GM23338 (cell line): ENCODE results near the gene MEFV. TPM values are rescaled to one million over a fixed set of nuclear protein-coding genes. Genes with fewer than 3 reads are reported as not detected.

Experiments
- ATAC-seq: fragments of 200-7000 bp; cut with Tn5 transposase; 3 replicates; pipeline ENCODE4 v1.9.1; 2020
- DNase-seq: peaks from one replicate; pipeline ENCODE4 v3.0.0-alpha.2; 2015; ENCODE audit warnings: low spot score
- H2AFZ ChIP-seq: fragments of 200-600 bp; sonication (generic); 2 replicates; pipeline ENCODE4 v1.8.0; 2016; ENCODE audit warnings: antibody characterized with exemption, mild to moderate bottlenecking, moderate library complexity
- H3F3A ChIP-seq: fragments of 200-600 bp; sonication (generic); replicated peaks from 2 replicates; pipeline ENCODE4 v1.8.0; 2017; ENCODE audit warnings: antibody characterized with exemption, mixed run types, low read depth
- H3K27ac ChIP-seq: fragments of 200-600 bp; sonication (generic); 2 replicates; pipeline ENCODE4 v1.6.1; 2016; ENCODE audit warnings: low read depth
- H3K27me3 ChIP-seq: fragments of 200-600 bp; sonication (generic); 2 replicates; pipeline ENCODE4 v1.8.0; 2016; ENCODE audit warnings: mild to moderate bottlenecking, mixed run types, moderate library complexity; ENCODE audit not compliant: insufficient read depth
- H3K36me3 ChIP-seq: fragments of 200-600 bp; sonication (generic); 2 replicates; pipeline ENCODE4 v1.8.0; 2016; ENCODE audit warnings: mild to moderate bottlenecking; ENCODE audit not compliant: insufficient read depth
- H3K4me1 ChIP-seq: fragments of 200-600 bp; sonication (generic); 2 replicates; pipeline ENCODE4 v1.8.0; 2016; ENCODE audit warnings: mild to moderate bottlenecking, moderate library complexity; ENCODE audit not compliant: insufficient read depth
- H3K4me2 ChIP-seq: fragments of 200-600 bp; sonication (generic); 2 replicates; pipeline ENCODE4 v1.7.1; 2017; ENCODE audit warnings: mixed run types
- H3K4me3 ChIP-seq: fragments of 200-600 bp; sonication (generic); 2 replicates; pipeline ENCODE4 v1.6.1; 2016; ENCODE audit warnings: mixed run types
- H3K79me2 ChIP-seq: fragments of 200-600 bp; sonication (generic); replicated peaks from 2 replicates; pipeline ENCODE4 v1.8.0; 2017; ENCODE audit warnings: mild to moderate bottlenecking; ENCODE audit not compliant: insufficient read depth
- H3K9me2 ChIP-seq: fragments of 200-600 bp; sonication (generic); 2 replicates; pipeline ENCODE4 v1.8.0; 2017; ENCODE audit not compliant: insufficient read depth
- H4K20me1 ChIP-seq: fragments of 200-600 bp; sonication (generic); replicated peaks from 2 replicates; pipeline ENCODE4 v1.8.0; 2017; ENCODE audit warnings: mild to moderate bottlenecking; ENCODE audit not compliant: insufficient read depth
- H3K27ac Mint-ChIP-seq: 2 replicates; pipeline ENCODE4 v1.8.0; 2020; ENCODE audit warnings: inconsistent platforms, mild to moderate bottlenecking, moderate library complexity, mixed read lengths
- H3K27me3 Mint-ChIP-seq: 3 replicates; pipeline ENCODE4 v1.8.0; 2022; ENCODE audit warnings: low read depth, mild to moderate bottlenecking, moderate library complexity, mixed read lengths, inconsistent platforms; ENCODE audit not compliant: insufficient read depth, poor library complexity
- H3K36me3 Mint-ChIP-seq: 3 replicates; pipeline ENCODE4 v1.8.0; 2021; ENCODE audit warnings: low read depth, mild to moderate bottlenecking, inconsistent platforms, moderate library complexity, mixed read lengths
- H3K4me1 Mint-ChIP-seq: 3 replicates; pipeline ENCODE4 v1.8.0; 2020; ENCODE audit warnings: mild to moderate bottlenecking, inconsistent platforms, mixed read lengths
- H3K4me3 Mint-ChIP-seq: 3 replicates; pipeline ENCODE4 v1.8.0; 2021; ENCODE audit warnings: moderate library complexity, mild to moderate bottlenecking, inconsistent platforms, mixed read lengths
- H3K9me3 Mint-ChIP-seq: 3 replicates; pipeline ENCODE4 v1.8.0; 2020; ENCODE audit warnings: moderate library complexity, mild to moderate bottlenecking, inconsistent platforms, mixed read lengths
- EZH2 ChIP-seq: fragments of 200-600 bp; sonication (generic); IDR thresholded peaks from one replicate; pipeline ENCODE4 v1.8.0; 2017; ENCODE audit warnings: antibody characterized with exemption, mild to moderate bottlenecking, low read depth; ENCODE audit not compliant: unreplicated experiment
- EZH2phosphoT487 ChIP-seq: fragments of 200-600 bp; sonication (generic); IDR thresholded peaks from one replicate; pipeline ENCODE4 v1.8.1; 2018; ENCODE audit warnings: antibody characterized with exemption; ENCODE audit not compliant: unreplicated experiment
- NANOG ChIP-seq: IDR thresholded peaks from 2 replicates; pipeline ENCODE4 v1.6.1; 2016; ENCODE audit warnings: antibody characterized with exemption, borderline replicate concordance
- POLR2AphosphoS5 ChIP-seq: IDR thresholded peaks from 2 replicates; pipeline ENCODE4 v1.6.1; 2016; ENCODE audit warnings: antibody characterized with exemption, low read depth
- REST ChIP-seq: IDR thresholded peaks from one replicate; pipeline ENCODE4 v1.6.1; 2018; ENCODE audit warnings: antibody characterized with exemption; ENCODE audit not compliant: unreplicated experiment
- STAT1 ChIP-seq: IDR thresholded peaks from one replicate; pipeline ENCODE4 v1.6.1; 2016; ENCODE audit warnings: antibody characterized with exemption; ENCODE audit not compliant: unreplicated experiment
- ZNF114 ChIP-seq: fragments of 250-450 bp; sonication (Bioruptor Pico); IDR thresholded peaks from 2 replicates; pipeline ENCODE4 v1.5.0; 2020; ENCODE audit warnings: mild to moderate bottlenecking, moderate library complexity
- ZNF331 ChIP-seq: fragments of 250-450 bp; sonication (Bioruptor Pico); IDR thresholded peaks from 2 replicates; pipeline ENCODE4 v1.5.0; 2020; ENCODE audit warnings: low read depth, mild to moderate bottlenecking, moderate library complexity
- ZNF462 ChIP-seq: fragments of 250-450 bp; sonication (Bioruptor Pico); IDR thresholded peaks from 2 replicates; pipeline ENCODE4 v1.5.0; 2020; ENCODE audit warnings: mild to moderate bottlenecking, moderate library complexity
- polyA plus RNA-seq: library from polyadenylated mRNA; unstranded; fragments of >200 nt; fragmentation: Nextera tagmentation; extraction: Ambion mirVana; gene quantifications from 2 replicates; pipeline ENCODE4 v1.2.1, GENCODE V29; 2016
- total RNA-seq: library from RNA; depleted of rRNA; stranded (reverse); fragments of >200 nt; shearing (Covaris generic); gene quantifications from 2 replicates; pipeline ENCODE4 v1.2.3, GENCODE V29; 2014

MEFV gene
- total and polyA plus RNA-seq, 2 experiments from 2014 or later = 0.07 TPM; not detected in 1

- no peak for TF ChIP-seq ZNF462
Observed at GRCh38 chr16:3281222-3281820, 24.9 kb upstream of the MEFV start (continued).

GRCh38 chr16:3276679-3277078 is 20.2 kb upstream of the MEFV start:
- no peak overlapping the region for H3K4me3 Mint-ChIP-seq
- Histone ChIP-seq H3K27me3 (0 out of 2 replicates have a peak, but pooled peaks cover 16% of the 10 kb centered on the region), H4K20me1 (no peaks in the 10 kb centered on the region), H3K27ac (no peak overlapping the region), H3F3A (no peaks in the 10 kb centered on the region), H3K36me3 (no peaks in the 10 kb centered on the region), H3K4me3 (no peak overlapping the region), H3K4me1 (peaks cover 2% of the 10 kb centered on the region; the same call in 1 of the 2 replicates), H2AFZ (no peak overlapping the region), H3K9me2 (peaks cover 4% of the 10 kb centered on the region; the same call in 1 of the 2 replicates), H3K79me2 (no peaks in the 10 kb centered on the region), H3K4me2 (no peak overlapping the region)
- H3K27me3 Mint-ChIP-seq = peaks cover 5% of the 10 kb centered on the region
- ATAC-seq (no peak), DNase-seq (no peak)
- no peaks in the 10 kb centered on the region; the same call in 2 of the 3 replicates for H3K4me1 Mint-ChIP-seq
- no peaks in the 10 kb centered on the region for H3K36me3 Mint-ChIP-seq
- no peak overlapping the region for H3K27ac Mint-ChIP-seq
- H3K9me3 Mint-ChIP-seq = peaks cover 18% of the 10 kb centered on the region
- TF ChIP-seq EZH2phosphoT487 = no peak
- no peak for TF ChIP-seq NANOG
- no peak for TF ChIP-seq POLR2AphosphoS5

GRCh38 chr16:3274947-3275346 is 18.5 kb upstream of the MEFV start:
- peaks cover 28% of the 10 kb centered on the region for H3K9me3 Mint-ChIP-seq
- no peaks in the 10 kb centered on the region for H3K79me2 ChIP-seq
- no peaks in the 10 kb centered on the region for H3K4me1 ChIP-seq
- 0 out of 2 replicates have a peak, but pooled peaks cover 12% of the 10 kb centered on the region for H3K27me3 ChIP-seq
- H3K9me2 ChIP-seq = peaks cover 4% of the 10 kb centered on the region; the same call in 1 of the 2 replicates
- H3K4me3 ChIP-seq = no peak overlapping the region
- no peak overlapping the region for H3K4me3 Mint-ChIP-seq
- H3K36me3 ChIP-seq = no peaks in the 10 kb centered on the region
- ATAC-seq = no peak
- no peak overlapping the region for H2AFZ ChIP-seq
- DNase-seq = no peak
- H3K27ac Mint-ChIP-seq = no peak overlapping the region
- no peaks in the 10 kb centered on the region for H3K36me3 Mint-ChIP-seq
- no peak overlapping the region for H3K27ac ChIP-seq
- H4K20me1 ChIP-seq = no peaks in the 10 kb centered on the region
- H3F3A ChIP-seq = no peaks in the 10 kb centered on the region
- H3K4me1 Mint-ChIP-seq = no peaks in the 10 kb centered on the region
- H3K4me2 ChIP-seq = no peak overlapping the region
- H3K27me3 Mint-ChIP-seq = peaks cover 2% of the 10 kb centered on the region
- TF ChIP-seq ZNF331 (CRISPR knock-in tag) = no peak
- TF ChIP-seq ZNF114 (CRISPR knock-in tag) = no peak
- TF ChIP-seq REST = no peak
- no peak for TF ChIP-seq EZH2
- no peak for TF ChIP-seq STAT1
